Activated T-helper 1 cell treated with anti-CD3 and anti-CD28 coated beads, Interleukin-12 subunit alpha, Interleukin-12 subunit beta, Interleukin-2, Interleukin-4 antibody, amounts not matched to agents 30 ng/mL and 10 ng/mL and 1 ng/mL, durations not matched to agents 14 hours and 24 hours and 36 hours (primary cell): ENCODE data around the gene LRRC1. TPM values are rescaled to one million over a fixed set of nuclear protein-coding genes. Genes with fewer than 3 reads are reported as not detected.

Source experiments
- DNase-seq: peaks from one replicate; pipeline ENCODE4 v3.0.0; 2021; ENCODE audit warnings: low spot score
- H3K27ac Mint-ChIP-seq: one replicate; pipeline ENCODE4 v1.8.0; 2021; ENCODE audit warnings: mild to moderate bottlenecking, mixed read lengths
- H3K27me3 Mint-ChIP-seq: one replicate; pipeline ENCODE4 v1.8.0; 2022; ENCODE audit warnings: mild to moderate bottlenecking, moderate library complexity, mixed read lengths; ENCODE audit not compliant: insufficient read depth
- H3K36me3 Mint-ChIP-seq: one replicate; pipeline ENCODE4 v1.8.0; 2021; ENCODE audit warnings: low read depth, mixed read lengths
- H3K4me1 Mint-ChIP-seq: one replicate; pipeline ENCODE4 v1.8.0; 2021; ENCODE audit warnings: low read depth, mixed read lengths
- H3K4me3 Mint-ChIP-seq: one replicate; pipeline ENCODE4 v1.8.0; 2021; ENCODE audit warnings: mild to moderate bottlenecking, moderate library complexity, mixed read lengths
- H3K9me3 Mint-ChIP-seq: one replicate; pipeline ENCODE4 v1.8.0; 2021; ENCODE audit warnings: mixed read lengths
- intact Hi-C: fragments of 100-400 bp; cut with micrococcal nuclease; formaldehyde crosslinking; loops from one replicate; pipeline ENCODE4 v1.15.1; 2024
- total RNA-seq: library from RNA; stranded (reverse); gene quantifications from 2 replicates; pipeline ENCODE4 v1.2.3, GENCODE V29; 2022

LRRC1 gene
- total RNA-seq, 1 donor from 2014 or later: 1.7 TPM

DNA sequence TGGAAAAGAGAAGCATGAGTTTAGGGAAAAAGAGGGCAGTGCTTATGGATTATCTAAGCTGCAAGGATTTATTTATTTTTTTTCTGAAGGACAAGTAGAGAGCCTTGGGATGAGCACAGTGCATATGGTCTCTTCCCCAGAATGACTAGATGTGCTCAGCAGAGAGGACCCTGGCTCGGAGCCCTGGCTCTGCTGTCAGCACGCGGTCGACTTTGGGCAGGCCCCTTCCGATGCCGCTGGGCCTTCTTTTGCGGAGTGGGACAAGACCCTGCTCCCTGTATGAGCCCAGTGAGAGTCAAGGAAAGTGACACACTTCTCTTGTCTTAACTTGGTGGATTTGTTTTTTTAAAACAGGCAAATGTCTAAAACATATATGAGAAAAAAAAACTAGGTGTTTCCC, 51.4 kb downstream of the LRRC1 start:
- no peak for DNase-seq
- intact Hi-C loops: no loop called here
- Mint-ChIP-seq H3K4me1 (no peaks in the 10 kb centered on the region), H3K27ac (no peak overlapping the region), H3K36me3 (no peaks in the 10 kb centered on the region), H3K27me3 (no peaks in the 10 kb centered on the region), H3K4me3 (no peak overlapping the region), H3K9me3 (no peaks in the 10 kb centered on the region)

DNA sequence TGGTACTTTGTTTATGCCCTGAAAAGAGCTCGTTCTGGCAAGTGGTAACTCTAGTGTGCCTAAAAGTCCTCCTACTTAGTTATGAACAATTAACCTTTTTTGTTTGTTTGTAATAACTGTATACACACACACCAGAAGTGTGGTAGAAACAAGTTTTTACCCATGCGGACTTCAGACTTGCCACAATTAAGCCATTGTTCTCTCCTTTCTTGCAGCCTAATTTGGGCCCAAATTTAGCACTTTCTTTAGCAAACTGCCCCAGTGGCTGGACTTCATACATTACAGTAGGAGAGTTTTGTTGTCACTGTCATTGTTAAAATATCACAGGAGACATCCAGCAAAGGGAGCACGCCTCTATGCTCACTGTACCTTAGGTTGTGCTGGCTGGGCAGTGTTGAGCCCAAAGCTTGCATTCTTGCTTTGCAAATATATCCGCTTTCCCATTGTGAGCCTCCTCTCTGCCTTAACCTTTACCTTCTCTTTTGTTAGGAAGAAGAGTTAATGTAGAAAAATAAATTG, 53.0 kb downstream of the LRRC1 start:
- intact Hi-C loops: no loop called here
- no peaks in the 10 kb centered on the region for H3K4me1 Mint-ChIP-seq
- H3K4me3 Mint-ChIP-seq: no peak overlapping the region
- H3K27me3 Mint-ChIP-seq: no peaks in the 10 kb centered on the region
- H3K27ac Mint-ChIP-seq: no peak overlapping the region
- H3K9me3 Mint-ChIP-seq: no peaks in the 10 kb centered on the region
- DNase-seq: no peak
- H3K36me3 Mint-ChIP-seq: no peaks in the 10 kb centered on the region

DNA sequence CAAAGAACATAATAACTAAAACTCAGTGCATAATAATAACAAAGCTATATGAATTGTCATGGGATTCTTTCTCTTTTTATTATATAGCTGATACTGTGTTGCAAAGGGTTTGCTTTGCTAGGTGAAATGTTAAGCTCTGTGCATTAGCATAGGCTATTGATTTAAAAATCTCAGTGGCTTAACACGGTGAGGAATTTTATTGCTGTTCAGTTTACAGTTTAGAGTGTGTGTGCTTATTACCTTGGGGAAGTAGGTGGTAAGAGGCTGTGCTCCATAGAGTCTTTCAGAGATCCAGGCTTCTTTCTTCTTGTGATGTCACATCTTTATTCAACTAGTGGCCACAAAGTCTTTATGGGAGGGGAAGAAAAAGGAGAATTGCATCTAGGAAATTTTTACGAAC, 55.7 kb downstream of the LRRC1 start:
- no peak overlapping the region for H3K27ac Mint-ChIP-seq
- intact Hi-C loops: no loop called here
- H3K4me3 Mint-ChIP-seq: no peak overlapping the region
- H3K9me3 Mint-ChIP-seq: no peaks in the 10 kb centered on the region
- H3K36me3 Mint-ChIP-seq: no peaks in the 10 kb centered on the region
- DNase-seq: no peak
- peaks cover 18% of the 10 kb centered on the region for H3K4me1 Mint-ChIP-seq
- no peaks in the 10 kb centered on the region for H3K27me3 Mint-ChIP-seq

DNA sequence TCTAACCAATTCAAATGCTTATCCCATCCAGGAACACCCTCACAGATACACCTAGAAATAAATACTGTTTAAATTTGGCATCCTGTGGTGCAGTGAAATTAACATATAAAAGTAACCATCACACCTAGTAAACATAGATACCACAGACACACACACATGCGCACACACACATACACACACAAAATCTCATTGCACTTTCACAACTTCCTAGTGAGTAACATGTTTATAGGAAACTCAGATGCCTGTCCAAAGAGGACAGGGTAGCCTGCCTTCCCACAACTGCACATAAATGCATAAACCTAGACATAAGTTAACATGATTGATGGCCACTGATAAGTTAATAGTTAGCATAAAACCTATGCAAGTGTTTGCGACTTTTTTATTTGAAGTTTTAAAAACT, 56.8 kb downstream of the LRRC1 start:
- H3K4me1 Mint-ChIP-seq: peaks cover 27% of the 10 kb centered on the region
- H3K27ac Mint-ChIP-seq: no peak overlapping the region
- intact Hi-C loops: no loop called here
- no peak overlapping the region for H3K4me3 Mint-ChIP-seq
- H3K27me3 Mint-ChIP-seq: no peaks in the 10 kb centered on the region
- H3K36me3 Mint-ChIP-seq: peaks cover under 1% of the 10 kb centered on the region
- no peak for DNase-seq
- H3K9me3 Mint-ChIP-seq: no peaks in the 10 kb centered on the region

DNA sequence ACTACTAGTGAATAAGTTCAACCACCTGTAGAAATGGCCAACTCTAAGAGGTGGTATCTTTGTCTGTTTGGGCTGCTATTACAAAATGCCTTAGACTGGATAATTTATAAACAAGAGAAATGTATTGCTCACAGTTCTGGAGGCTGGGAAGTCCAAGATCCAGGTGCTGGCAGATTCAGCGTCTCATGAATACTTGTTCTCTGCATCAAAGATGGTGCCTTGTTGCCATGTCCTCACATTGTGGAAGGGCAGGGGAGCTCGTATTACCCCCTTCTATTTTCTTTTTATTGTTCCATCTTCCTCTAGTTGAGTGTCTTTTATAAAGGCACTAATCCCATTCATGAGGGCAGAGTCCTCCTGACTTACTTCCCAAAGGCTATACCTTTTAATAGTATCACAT, 58.0 kb downstream of the LRRC1 start:
- Mint-ChIP-seq H3K4me1 (peaks cover 27% of the 10 kb centered on the region), H3K4me3 (no peak overlapping the region), H3K36me3 (peaks cover 4% of the 10 kb centered on the region), H3K27ac (no peak overlapping the region), H3K27me3 (peaks cover 7% of the 10 kb centered on the region), H3K9me3 (no peaks in the 10 kb centered on the region)
- intact Hi-C loops: no loop called here
- DNase-seq: no peak

DNA sequence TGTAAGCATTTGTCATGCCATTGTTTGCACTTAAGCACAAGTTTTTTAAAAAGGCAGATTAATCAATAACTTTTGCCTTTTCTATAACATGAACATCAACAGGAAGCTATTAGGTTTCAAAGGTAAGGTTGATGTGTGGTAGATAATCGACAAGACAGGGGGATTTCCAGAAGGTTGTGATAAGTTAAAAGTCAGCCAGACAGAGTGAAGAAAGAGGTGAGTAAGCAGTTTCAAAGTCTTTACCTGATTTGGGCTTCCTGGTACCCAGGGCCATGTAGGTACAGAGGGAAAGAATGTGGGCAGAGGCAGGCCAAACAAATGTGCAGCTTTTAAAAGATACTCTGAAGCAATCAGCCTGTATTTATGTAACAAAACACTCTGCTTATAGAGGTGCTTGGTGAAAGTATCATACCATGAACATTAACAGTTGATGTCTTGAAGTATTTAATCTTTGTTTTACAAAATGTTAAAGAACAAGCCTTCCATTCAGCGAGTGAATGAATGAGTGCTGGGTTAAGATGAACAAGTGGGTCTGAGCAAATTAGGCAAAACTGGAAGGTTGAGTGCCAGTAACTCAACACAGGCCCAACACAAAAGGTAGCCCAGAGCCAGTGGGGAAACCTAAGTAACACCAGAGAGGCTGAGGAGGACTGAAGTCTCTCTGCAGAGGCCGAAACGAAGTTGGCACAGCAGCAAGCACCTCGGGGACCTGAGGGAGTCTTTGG, 60.2 kb downstream of the LRRC1 start:
- Mint-ChIP-seq H3K4me1 (peaks cover 27% of the 10 kb centered on the region), H3K27me3 (peaks cover 7% of the 10 kb centered on the region), H3K36me3 (peaks cover 4% of the 10 kb centered on the region), H3K27ac (peak overlapping the region; percentile 31), H3K9me3 (no peaks in the 10 kb centered on the region), H3K4me3 (no peak overlapping the region)
- DNase-seq: no peak
- intact Hi-C loops: no loop called here

DNA sequence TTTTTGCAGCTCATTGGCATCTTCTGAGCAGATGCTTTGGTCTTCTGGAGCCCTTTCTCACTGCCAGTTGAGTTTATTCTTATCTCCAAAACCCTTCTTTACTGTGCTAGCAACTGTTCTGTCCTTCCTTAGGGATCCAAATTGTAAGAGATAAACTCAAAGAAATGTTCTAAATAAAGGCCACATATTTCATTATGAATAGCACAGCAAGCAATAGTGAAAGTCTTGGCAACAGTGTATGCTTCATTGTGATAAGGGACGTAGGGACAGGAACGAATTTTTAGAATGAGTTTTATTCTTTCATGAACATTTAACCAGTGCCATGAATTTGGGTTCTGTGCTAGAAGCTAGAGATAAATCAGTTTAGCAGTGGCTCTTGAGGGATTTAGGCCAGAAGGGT, 61.1 kb downstream of the LRRC1 start:
- Mint-ChIP-seq H3K4me1 (peaks cover 27% of the 10 kb centered on the region), H3K9me3 (no peaks in the 10 kb centered on the region), H3K4me3 (no peak overlapping the region), H3K36me3 (peaks cover 4% of the 10 kb centered on the region), H3K27me3 (peaks cover 7% of the 10 kb centered on the region), H3K27ac (no peak overlapping the region)
- intact Hi-C loops: no loop called here
- no peak for DNase-seq

DNA sequence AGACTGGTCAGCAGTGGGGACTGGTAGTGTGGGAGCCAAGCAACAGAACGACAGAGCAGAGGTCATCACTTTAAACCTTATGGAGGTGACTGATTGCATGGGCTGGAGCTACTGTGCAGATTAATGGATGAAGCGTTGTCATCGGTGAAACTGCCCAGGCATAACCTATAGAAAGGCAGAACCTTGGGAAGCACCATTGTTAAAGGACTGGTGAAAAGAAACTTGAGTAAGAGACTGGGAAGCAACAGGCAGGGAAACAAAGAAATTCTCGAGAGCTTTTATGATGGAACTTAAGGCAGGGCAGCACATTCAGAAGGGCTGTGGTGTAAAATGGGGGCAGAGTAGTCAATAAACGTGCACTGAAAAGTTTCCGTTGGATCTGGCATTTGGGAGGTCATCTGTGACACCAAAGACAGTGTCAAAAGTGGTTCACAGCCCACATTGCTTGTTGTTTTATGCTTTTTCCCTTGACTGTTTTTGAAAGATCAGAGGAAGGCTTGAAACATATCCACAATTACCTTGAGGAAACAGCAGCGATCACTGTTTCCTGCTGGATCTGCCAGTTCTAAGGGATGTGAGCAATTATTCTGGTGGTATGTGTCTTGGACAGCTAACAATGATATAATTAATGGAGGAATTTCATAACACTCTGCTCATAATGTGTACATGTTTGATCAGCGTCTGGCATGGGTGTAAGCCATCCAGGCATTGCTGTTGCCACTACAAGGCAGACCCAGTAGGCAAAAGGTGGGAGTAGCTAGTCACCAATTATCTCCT, 62.7 kb downstream of the LRRC1 start:
- H3K27me3 Mint-ChIP-seq: peaks cover 7% of the 10 kb centered on the region
- H3K4me1 Mint-ChIP-seq: peaks cover 27% of the 10 kb centered on the region
- H3K9me3 Mint-ChIP-seq: no peaks in the 10 kb centered on the region
- no peak overlapping the region for H3K4me3 Mint-ChIP-seq
- intact Hi-C loops: no loop called here
- no peak overlapping the region for H3K27ac Mint-ChIP-seq
- peaks cover 4% of the 10 kb centered on the region for H3K36me3 Mint-ChIP-seq
- no peak for DNase-seq

DNA sequence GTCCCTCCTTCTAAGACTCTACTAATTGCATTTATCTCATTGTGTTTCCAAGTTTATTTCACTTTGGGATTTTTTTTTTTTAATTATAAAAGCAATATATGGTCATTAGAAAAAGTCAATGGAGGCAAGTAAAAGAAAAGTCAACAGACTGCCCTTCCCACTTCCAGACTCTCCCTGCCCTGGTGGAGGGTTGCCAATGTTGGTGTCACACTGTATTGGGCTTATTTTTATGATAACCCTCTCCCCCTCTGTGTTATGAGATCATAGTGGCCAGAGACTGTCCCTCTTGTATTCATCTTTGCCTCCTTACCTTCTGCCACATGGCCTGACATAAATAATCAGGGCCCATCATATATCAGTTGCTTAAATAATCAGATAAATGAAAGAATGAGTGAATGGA, 63.4 kb downstream of the LRRC1 start:
- no peaks in the 10 kb centered on the region for H3K9me3 Mint-ChIP-seq
- peaks cover 7% of the 10 kb centered on the region for H3K27me3 Mint-ChIP-seq
- peaks cover 4% of the 10 kb centered on the region for H3K36me3 Mint-ChIP-seq
- H3K4me1 Mint-ChIP-seq: peaks cover 27% of the 10 kb centered on the region
- no peak overlapping the region for H3K4me3 Mint-ChIP-seq
- intact Hi-C loops: no loop called here
- no peak for DNase-seq
- no peak overlapping the region for H3K27ac Mint-ChIP-seq

DNA sequence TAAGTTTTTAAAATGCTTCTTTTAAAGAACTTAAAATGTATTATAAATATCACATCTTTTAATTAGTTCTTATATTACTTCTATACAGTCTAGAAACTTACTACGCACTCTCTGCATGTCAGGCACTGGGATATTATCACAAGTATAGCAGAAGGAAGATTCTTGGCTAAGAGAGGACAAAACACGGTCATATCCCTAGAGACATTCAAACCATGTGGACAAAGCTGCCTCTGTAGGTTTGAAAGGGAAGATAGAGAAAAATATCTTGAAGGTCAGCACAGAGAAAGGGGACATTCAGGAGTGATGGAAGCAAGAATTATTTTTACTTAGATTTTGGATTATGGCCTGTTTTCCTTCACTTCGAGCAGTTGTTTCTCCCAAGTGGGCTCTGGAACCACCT, 64.1 kb downstream of the LRRC1 start:
- DNase-seq: no peak
- Mint-ChIP-seq H3K27me3 (peaks cover 7% of the 10 kb centered on the region), H3K9me3 (no peaks in the 10 kb centered on the region), H3K4me1 (peaks cover 25% of the 10 kb centered on the region), H3K4me3 (no peak overlapping the region), H3K36me3 (peaks cover 4% of the 10 kb centered on the region), H3K27ac (no peak overlapping the region)
- intact Hi-C loops: no loop called here

DNA sequence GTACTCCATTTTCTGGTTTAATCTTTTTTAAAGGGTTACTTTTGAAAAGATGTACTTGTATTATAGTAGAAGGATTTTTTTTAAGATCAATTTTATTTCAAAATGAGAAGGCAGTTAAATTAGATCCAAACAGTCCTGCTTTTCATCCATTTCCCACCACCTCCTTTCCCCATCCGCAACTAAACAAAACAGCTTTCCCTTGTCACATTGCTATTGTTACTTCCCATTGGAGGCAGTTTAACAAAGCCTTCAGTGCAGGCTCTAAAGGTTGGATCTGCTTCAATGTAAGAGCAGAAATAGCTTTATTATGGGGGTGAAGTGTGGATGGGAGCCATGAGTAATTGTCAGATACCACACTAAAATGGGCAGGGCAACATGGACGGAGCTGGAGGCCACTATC, 65.7 kb downstream of the LRRC1 start:
- intact Hi-C loops: no loop called here
- peaks cover 4% of the 10 kb centered on the region for H3K36me3 Mint-ChIP-seq
- peaks cover 7% of the 10 kb centered on the region for H3K27me3 Mint-ChIP-seq
- no peaks in the 10 kb centered on the region for H3K9me3 Mint-ChIP-seq
- DNase-seq: no peak
- H3K27ac Mint-ChIP-seq: no peak overlapping the region
- H3K4me1 Mint-ChIP-seq: peaks cover 9% of the 10 kb centered on the region
- H3K4me3 Mint-ChIP-seq: no peak overlapping the region

DNA sequence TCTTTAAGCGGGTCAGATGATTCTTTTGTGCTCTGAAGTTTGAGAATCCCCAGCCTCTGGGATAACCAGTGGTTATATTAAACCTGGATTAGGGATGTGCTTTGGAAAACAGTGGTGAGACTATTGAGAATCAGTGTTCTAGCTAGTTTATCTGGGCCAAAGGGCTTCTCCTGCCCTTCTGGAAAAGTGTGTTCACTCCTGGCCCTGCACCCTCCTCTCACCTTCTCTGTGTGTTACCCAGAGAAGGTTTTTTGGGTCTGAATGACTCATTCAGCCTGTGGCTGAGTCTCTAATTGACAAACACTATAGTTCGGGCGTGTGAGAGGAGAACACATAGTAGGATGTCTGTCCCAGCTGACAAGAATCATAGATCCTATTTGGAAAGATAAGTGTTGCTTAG, 66.7 kb downstream of the LRRC1 start:
- Mint-ChIP-seq H3K4me1 (no peaks in the 10 kb centered on the region), H3K27ac (no peak overlapping the region), H3K9me3 (no peaks in the 10 kb centered on the region), H3K36me3 (peaks cover 4% of the 10 kb centered on the region), H3K27me3 (peaks cover 7% of the 10 kb centered on the region), H3K4me3 (no peak overlapping the region)
- intact Hi-C loops: no loop called here
- no peak for DNase-seq

DNA sequence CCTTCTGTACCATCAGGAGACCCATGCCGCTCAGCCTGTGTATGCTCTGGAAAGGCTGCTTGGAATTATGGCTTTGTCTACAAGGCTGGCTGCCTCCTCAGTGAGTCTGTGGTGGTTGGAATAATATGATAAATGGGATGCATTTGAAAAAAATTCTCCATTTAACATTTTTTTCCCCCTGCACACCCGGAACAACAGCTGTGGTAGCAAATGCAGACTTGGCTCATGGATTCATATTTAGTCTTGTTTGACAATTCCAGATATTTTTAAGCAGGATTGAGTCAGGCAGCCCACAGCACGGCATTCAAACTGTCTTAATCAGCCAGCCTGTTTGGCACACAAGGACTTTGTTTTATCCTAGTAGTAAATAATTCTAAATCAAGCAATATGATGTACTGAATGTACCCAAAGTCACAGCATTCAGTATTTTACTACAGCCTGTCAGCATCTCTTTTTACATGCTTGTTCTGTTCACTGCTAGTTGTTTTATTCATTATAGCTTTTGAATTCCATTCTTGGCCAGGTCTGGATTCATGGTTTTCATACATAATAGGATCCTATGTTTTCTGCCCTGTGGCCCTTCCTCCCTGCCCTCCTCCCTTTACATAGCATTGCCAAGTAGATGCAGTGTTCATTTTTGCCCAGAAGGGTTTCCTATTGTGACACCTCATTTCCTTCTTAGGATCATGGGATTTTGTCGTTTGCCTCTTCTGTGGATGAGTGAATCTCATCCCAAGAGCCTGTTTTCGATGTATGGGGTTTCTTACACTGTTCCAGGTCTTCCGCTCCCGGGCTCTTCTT, 68.1 kb downstream of the LRRC1 start:
- no peaks in the 10 kb centered on the region for H3K36me3 Mint-ChIP-seq
- H3K9me3 Mint-ChIP-seq: no peaks in the 10 kb centered on the region
- no peak for DNase-seq
- no peaks in the 10 kb centered on the region for H3K27me3 Mint-ChIP-seq
- no peak overlapping the region for H3K4me3 Mint-ChIP-seq
- intact Hi-C loops: no loop called here
- H3K4me1 Mint-ChIP-seq: no peaks in the 10 kb centered on the region
- no peak overlapping the region for H3K27ac Mint-ChIP-seq
